Stimulated activated memory B cell treated with anti-CD40 and anti-IgM and Interleukin-4, amounts not matched to agents 10 μg/mL and 1 μg/mL and 100 μg/mL, for 72 hours (primary cell): Measurements from ENCODE around the gene U2AF1L4.

ENCODE experiments used
- ATAC-seq: fragments of 150-1000 bp; cut with Tn5 transposase; 2 replicates; pipeline ENCODE4 v1.10.0; 2021
- H3K27ac Mint-ChIP-seq: one replicate; pipeline ENCODE4 v1.8.0; 2022; ENCODE audit warnings: mild to moderate bottlenecking, mixed read lengths
- H3K27me3 Mint-ChIP-seq: one replicate; pipeline ENCODE4 v1.8.0; 2022; ENCODE audit warnings: mixed read lengths
- H3K36me3 Mint-ChIP-seq: one replicate; pipeline ENCODE4 v1.8.0; 2022; ENCODE audit warnings: mixed read lengths
- H3K4me1 Mint-ChIP-seq: one replicate; pipeline ENCODE4 v1.8.0; 2022; ENCODE audit warnings: mixed read lengths
- H3K4me3 Mint-ChIP-seq: one replicate; pipeline ENCODE4 v1.8.0; 2022; ENCODE audit warnings: mild to moderate bottlenecking, moderate library complexity, mixed read lengths
- H3K9me3 Mint-ChIP-seq: one replicate; pipeline ENCODE4 v1.8.0; 2022; ENCODE audit warnings: mixed read lengths

U2AF1L4 gene

GRCh38 chr19:35784503-35785338 is 39.5 kb upstream of the U2AF1L4 start:
- Mint-ChIP-seq H3K9me3 (no peaks in the 10 kb centered on the region), H3K36me3 (no peaks in the 10 kb centered on the region), H3K4me1 (peaks cover 6% of the 10 kb centered on the region), H3K27ac (no peak overlapping the region), H3K4me3 (no peak overlapping the region), H3K27me3 (no peaks in the 10 kb centered on the region)
- no peak for ATAC-seq

GRCh38 chr19:35783469-35784434 is 38.5 kb upstream of the U2AF1L4 start:
- peaks cover 6% of the 10 kb centered on the region for H3K4me1 Mint-ChIP-seq
- H3K9me3 Mint-ChIP-seq: no peaks in the 10 kb centered on the region
- no peaks in the 10 kb centered on the region for H3K27me3 Mint-ChIP-seq
- no peaks in the 10 kb centered on the region for H3K36me3 Mint-ChIP-seq
- no peak overlapping the region for H3K27ac Mint-ChIP-seq
- H3K4me3 Mint-ChIP-seq: no peak overlapping the region
- ATAC-seq: no peak

- peaks cover 6% of the 10 kb centered on the region for H3K4me1 Mint-ChIP-seq
- H3K27ac Mint-ChIP-seq: no peak overlapping the region
- ATAC-seq: no peak
- no peaks in the 10 kb centered on the region for H3K9me3 Mint-ChIP-seq
- H3K36me3 Mint-ChIP-seq: no peaks in the 10 kb centered on the region
- H3K4me3 Mint-ChIP-seq: no peak overlapping the region
- H3K27me3 Mint-ChIP-seq: no peaks in the 10 kb centered on the region
Observed at GRCh38 chr19:35782589-35782988, 37.4 kb upstream of the U2AF1L4 start.

- ATAC-seq: no peak
- Mint-ChIP-seq H3K4me1 (peaks cover 6% of the 10 kb centered on the region), H3K4me3 (no peak overlapping the region), H3K9me3 (no peaks in the 10 kb centered on the region), H3K36me3 (no peaks in the 10 kb centered on the region), H3K27ac (no peak overlapping the region), H3K27me3 (no peaks in the 10 kb centered on the region)
Observed at GRCh38 chr19:35781650-35782049, 36.4 kb upstream of the U2AF1L4 start.

- H3K36me3 Mint-ChIP-seq: no peaks in the 10 kb centered on the region
- no peak overlapping the region for H3K4me3 Mint-ChIP-seq
- H3K9me3 Mint-ChIP-seq: no peaks in the 10 kb centered on the region
- no peaks in the 10 kb centered on the region for H3K27me3 Mint-ChIP-seq
- no peak overlapping the region for H3K27ac Mint-ChIP-seq
- ATAC-seq: no peak
- peaks cover 16% of the 10 kb centered on the region for H3K4me1 Mint-ChIP-seq
Observed at GRCh38 chr19:35780717-35781116, 35.5 kb upstream of the U2AF1L4 start.

- H3K4me1 Mint-ChIP-seq: peaks cover 18% of the 10 kb centered on the region
- H3K27ac Mint-ChIP-seq: no peak overlapping the region
- no peaks in the 10 kb centered on the region for H3K27me3 Mint-ChIP-seq
- no peaks in the 10 kb centered on the region for H3K9me3 Mint-ChIP-seq
- no peak overlapping the region for H3K4me3 Mint-ChIP-seq
- ATAC-seq: no peak
- no peaks in the 10 kb centered on the region for H3K36me3 Mint-ChIP-seq
Observed at GRCh38 chr19:35780058-35780457, 34.8 kb upstream of the U2AF1L4 start.

GRCh38 chr19:35779033-35779432 is 33.8 kb upstream of the U2AF1L4 start:
- H3K4me1 Mint-ChIP-seq: peaks cover 27% of the 10 kb centered on the region
- H3K27ac Mint-ChIP-seq: no peak overlapping the region
- ATAC-seq: no peak
- H3K9me3 Mint-ChIP-seq: no peaks in the 10 kb centered on the region
- H3K4me3 Mint-ChIP-seq: no peak overlapping the region
- no peaks in the 10 kb centered on the region for H3K27me3 Mint-ChIP-seq
- no peaks in the 10 kb centered on the region for H3K36me3 Mint-ChIP-seq

GRCh38 chr19:35777961-35778360 is 32.7 kb upstream of the U2AF1L4 start:
- Mint-ChIP-seq H3K4me3 (no peak overlapping the region), H3K4me1 (peaks cover 22% of the 10 kb centered on the region), H3K36me3 (no peaks in the 10 kb centered on the region), H3K9me3 (no peaks in the 10 kb centered on the region), H3K27ac (no peak overlapping the region), H3K27me3 (no peaks in the 10 kb centered on the region)
- no peak for ATAC-seq

GRCh38 chr19:35777086-35777841 is 32.0 kb upstream of the U2AF1L4 start:
- Mint-ChIP-seq H3K27ac (no peak overlapping the region), H3K4me1 (peaks cover 22% of the 10 kb centered on the region), H3K36me3 (no peaks in the 10 kb centered on the region), H3K4me3 (no peak overlapping the region), H3K27me3 (no peaks in the 10 kb centered on the region), H3K9me3 (no peaks in the 10 kb centered on the region)
- ATAC-seq: no peak

GRCh38 chr19:35776102-35776788 is 31.0 kb upstream of the U2AF1L4 start:
- no peaks in the 10 kb centered on the region for H3K9me3 Mint-ChIP-seq
- H3K27ac Mint-ChIP-seq: peak overlapping the region; percentile 62
- H3K36me3 Mint-ChIP-seq: no peaks in the 10 kb centered on the region
- peak overlapping the region; percentile 91 for H3K4me3 Mint-ChIP-seq
- no peaks in the 10 kb centered on the region for H3K27me3 Mint-ChIP-seq
- H3K4me1 Mint-ChIP-seq: peaks cover 22% of the 10 kb centered on the region
- ATAC-seq: no peak

- H3K9me3 Mint-ChIP-seq: no peaks in the 10 kb centered on the region
- ATAC-seq: peak; percentile 98
- H3K4me1 Mint-ChIP-seq: peaks cover 22% of the 10 kb centered on the region
- H3K27ac Mint-ChIP-seq: peak within 1 kb of the TSS; percentile 70
- H3K36me3 Mint-ChIP-seq: no peaks in the 10 kb centered on the region
- H3K27me3 Mint-ChIP-seq: no peaks in the 10 kb centered on the region
- H3K4me3 Mint-ChIP-seq: peak within 1 kb of the TSS; percentile 91
Observed at GRCh38 chr19:35775298-35776101, 30.3 kb upstream of the U2AF1L4 start, which contains the start of gene ARHGAP33. Gene ARHGAP33 (plus strand): TSS chr19:35775564. CDS start chr19:35775659, 95 bp downstream.

GRCh38 chr19:35775046-35775297 is 29.8 kb upstream of the U2AF1L4 start:
- Mint-ChIP-seq H3K4me3 (peak overlapping the region; percentile 91), H3K9me3 (no peaks in the 10 kb centered on the region), H3K27me3 (no peaks in the 10 kb centered on the region), H3K36me3 (no peaks in the 10 kb centered on the region), H3K27ac (peak overlapping the region; percentile 70), H3K4me1 (peaks cover 22% of the 10 kb centered on the region)
- no peak for ATAC-seq

- ATAC-seq: no peak
- H3K4me1 Mint-ChIP-seq: peaks cover 22% of the 10 kb centered on the region
- H3K27ac Mint-ChIP-seq: peak overlapping the region; percentile 70
- peak overlapping the region; percentile 91 for H3K4me3 Mint-ChIP-seq
- no peaks in the 10 kb centered on the region for H3K27me3 Mint-ChIP-seq
- no peaks in the 10 kb centered on the region for H3K36me3 Mint-ChIP-seq
- H3K9me3 Mint-ChIP-seq: no peaks in the 10 kb centered on the region
Observed at GRCh38 chr19:35774274-35775045, 29.2 kb upstream of the U2AF1L4 start.
